AG08396 (cell line): ENCODE measurements around the gene PLXDC1.
"Not testable (repeated sequence)": the region's sequence is repeated elsewhere in the genome, so short reads cannot be mapped to it uniquely, and the experiment has no call there.

Experiments used
- DNase-seq: peaks from one replicate; pipeline ENCODE4 v3.0.0; 2012; ENCODE audit warnings: low spot score, mixed read lengths

Gene PLXDC1

GRCh38 chr17:39125143-39125875, 26.1 kb downstream of the PLXDC1 start:
- DNase-seq = no peak

- DNase-seq = no peak
Observed at GRCh38 chr17:39123627-39124026, 27.8 kb downstream of the PLXDC1 start.

DNA sequence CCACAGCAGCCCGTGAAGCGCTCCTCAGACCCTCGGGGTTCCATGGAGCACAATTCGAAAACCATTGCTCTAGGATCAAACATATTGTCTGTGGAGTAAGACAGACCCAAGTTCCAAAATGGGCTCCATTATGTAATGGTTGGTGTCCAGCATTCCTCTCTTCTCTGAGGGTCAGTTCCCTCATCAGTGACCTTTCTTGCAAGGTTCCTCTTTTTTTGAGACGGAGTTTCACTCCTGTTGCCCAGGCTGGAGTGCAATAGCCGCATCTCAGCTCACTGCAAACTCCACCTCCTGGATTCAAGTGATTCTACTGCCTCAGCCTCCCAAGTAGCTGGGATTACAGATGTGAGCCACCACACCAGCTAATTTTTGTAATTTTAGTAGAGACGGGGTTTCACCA, 28.4 kb downstream of the PLXDC1 start:
- no peak for DNase-seq

DNA sequence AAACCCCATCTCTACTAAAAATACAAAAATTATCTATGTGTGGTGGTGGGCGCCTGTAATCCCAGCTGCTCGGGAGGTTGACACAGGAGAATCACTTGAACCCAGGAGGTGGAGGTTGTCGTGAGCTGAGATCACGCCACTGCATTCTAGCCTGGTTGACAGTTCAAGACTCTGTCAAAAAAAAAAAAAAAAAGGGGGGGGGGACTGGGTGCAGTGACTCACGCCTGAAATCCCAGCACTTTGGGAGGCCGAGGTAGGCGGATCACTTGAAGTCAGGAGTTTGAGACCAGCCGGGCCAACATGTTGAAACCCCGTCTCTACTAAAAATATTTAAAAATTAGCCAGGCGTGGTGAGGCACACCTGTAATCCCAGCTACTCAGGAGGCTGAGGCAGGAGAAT, 29.5 kb downstream of the PLXDC1 start:
- not testable (repeated sequence) for DNase-seq

- DNase-seq = no peak
Observed at GRCh38 chr17:39118674-39119419, 32.6 kb downstream of the PLXDC1 start.

- DNase-seq = no peak
Observed at GRCh38 chr17:39116224-39116623, 35.2 kb downstream of the PLXDC1 start.

DNA sequence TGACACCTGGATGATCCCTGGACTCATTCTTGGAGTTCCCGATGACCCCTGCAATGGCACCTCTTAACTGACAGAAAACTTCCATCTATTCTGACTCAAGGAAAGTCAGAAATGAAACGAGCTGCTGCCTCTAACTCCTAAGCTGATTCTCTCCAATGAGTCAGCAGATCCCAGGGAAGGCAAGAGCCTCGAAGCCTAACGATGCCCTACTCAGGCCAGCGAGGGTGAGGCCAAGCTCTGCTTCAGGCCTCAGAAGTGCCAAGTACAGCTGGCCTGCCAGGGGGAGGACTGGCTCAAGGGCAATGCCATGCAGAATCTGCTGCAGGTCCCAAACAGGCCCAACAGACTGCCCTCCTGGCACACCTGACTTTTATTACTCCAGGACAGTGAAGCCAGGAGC, 36.3 kb downstream of the PLXDC1 start:
- DNase-seq = peak; percentile 60

DNA sequence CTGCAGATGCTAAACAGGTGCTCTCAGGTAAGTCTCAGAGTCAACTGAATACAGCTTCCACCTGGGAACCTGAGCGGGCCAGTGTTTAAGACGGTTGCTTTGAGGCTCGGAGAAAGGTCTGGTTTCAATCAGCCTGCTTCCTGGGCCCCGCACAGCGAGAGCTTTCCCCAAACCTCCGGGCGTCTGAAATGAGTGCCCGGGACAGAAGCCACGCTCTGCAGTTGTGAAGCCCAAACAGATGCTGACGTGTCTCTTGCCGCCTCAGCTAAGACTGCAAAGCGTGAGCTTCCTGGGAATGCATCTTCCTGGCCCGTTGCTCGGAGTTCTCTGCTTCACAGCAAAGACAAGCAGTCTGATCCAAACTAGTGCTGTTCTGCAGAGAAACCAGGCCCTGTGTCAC, 36.7 kb downstream of the PLXDC1 start:
- DNase-seq = peak; percentile 54

- DNase-seq = no peak
Observed at GRCh38 chr17:39113871-39114270, 37.6 kb downstream of the PLXDC1 start.

- no peak for DNase-seq
Observed at GRCh38 chr17:39110435-39111136, 40.9 kb downstream of the PLXDC1 start.

GRCh38 chr17:39108461-39109375, 42.7 kb downstream of the PLXDC1 start:
- no peak for DNase-seq

- no peak for DNase-seq
Observed at GRCh38 chr17:39107973-39108372, 43.5 kb downstream of the PLXDC1 start.

DNA sequence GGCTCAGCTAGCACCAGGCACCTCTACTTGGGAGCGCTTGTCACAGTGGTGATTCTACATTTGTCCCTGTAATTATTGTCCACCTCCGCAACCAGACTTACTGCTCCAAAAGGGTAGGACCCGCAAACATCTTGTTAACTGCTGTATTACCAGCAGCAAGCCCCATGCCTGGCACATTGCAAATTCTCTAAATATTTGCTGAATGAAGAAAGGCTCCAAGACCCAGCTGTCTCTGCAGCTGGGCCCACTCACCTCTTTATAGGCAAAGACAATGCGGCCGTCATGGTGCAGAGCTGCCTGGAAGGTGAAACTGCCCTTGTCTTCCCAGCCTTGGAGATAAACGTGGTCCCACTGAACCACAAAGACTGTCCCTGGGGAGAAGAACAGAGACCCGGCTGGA, 44.3 kb downstream of the PLXDC1 start:
- no peak for DNase-seq

DNA sequence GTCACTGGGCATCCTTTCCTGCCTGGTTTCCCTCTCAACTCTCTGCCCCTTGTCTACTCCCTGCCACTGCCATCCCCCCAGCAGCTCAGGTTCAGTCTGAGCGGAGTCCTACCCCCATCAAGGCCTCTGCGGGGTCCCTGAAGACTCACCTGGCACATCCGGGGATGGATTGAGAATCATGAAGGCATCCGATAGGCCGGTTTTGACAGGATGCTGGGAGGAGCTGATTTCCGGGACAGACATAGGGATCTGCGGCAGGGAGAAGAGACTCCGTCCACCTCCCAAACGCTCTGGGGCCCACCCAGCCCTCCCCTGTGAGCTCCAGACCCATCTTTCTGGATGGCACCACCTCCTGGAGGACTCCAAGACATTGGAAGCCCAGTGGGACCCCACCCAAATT, 45.7 kb downstream of the PLXDC1 start:
- no peak for DNase-seq

GRCh38 chr17:39104657-39105056, 46.8 kb downstream of the PLXDC1 start:
- no peak for DNase-seq

DNA sequence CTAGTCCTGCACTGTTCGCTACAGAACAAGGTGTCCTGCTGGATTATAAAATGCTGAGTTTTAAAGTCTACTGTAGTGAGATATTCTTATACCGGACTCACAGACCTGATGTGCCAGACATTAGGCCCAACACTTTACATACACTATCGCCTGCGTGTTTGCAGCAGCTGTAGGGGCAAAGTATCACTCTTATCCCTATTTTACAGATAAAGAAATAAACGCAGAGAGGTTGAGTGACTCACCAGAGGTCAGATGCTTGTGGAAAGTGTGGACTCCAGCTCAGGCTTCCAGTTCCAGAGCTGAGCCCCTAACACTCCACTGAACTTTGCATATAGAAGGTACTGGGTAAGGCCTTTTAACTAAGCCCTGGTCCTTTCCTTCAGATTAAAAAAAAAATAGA, 47.4 kb downstream of the PLXDC1 start:
- no peak for DNase-seq

DNA sequence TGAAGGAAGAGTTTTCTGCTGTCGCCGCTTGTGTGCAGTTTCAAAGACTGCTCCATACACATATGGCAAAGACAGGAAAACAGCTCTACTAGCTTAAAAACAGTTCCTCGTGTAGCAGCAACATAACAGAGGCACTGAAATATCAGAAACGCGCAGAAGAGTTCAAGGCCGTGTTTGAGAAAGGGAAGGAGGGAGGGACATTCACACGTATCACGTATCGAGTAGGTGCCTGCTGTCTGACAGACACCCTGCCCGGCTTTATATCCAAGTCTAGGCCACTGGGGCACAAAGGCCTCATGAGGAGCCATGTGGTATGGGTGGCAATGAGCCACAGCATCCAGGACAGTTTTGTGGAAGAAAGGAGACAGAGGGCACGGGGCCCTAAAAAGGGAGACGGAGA, 50.3 kb downstream of the PLXDC1 start:
- DNase-seq = no peak

DNA sequence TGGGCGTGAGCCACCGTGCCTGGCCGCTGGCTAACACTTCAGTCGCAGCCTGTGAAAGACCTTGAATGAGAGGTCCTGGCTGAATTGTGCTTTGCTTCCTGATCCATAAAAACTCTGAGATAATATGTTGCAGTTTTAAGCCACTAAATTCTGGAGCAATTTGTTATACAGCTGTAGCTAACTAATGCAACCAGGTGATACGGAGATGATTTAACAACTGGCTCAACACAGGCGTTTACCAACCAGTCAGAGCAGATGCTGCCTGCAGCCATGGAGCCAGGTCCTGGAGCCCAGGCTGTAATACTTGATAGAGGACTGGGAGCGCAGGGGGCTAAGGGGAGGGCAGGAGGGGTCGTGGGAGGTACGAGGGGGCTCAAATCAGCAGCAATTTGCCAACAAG, 50.9 kb downstream of the PLXDC1 start:
- no peak for DNase-seq

GRCh38 chr17:39099663-39100286, 51.7 kb downstream of the PLXDC1 start:
- DNase-seq = no peak

- DNase-seq = no peak
Observed at GRCh38 chr17:39098588-39098987, 52.8 kb downstream of the PLXDC1 start.

- no peak for DNase-seq
Observed at GRCh38 chr17:39097537-39097936, 53.9 kb downstream of the PLXDC1 start.

DNA sequence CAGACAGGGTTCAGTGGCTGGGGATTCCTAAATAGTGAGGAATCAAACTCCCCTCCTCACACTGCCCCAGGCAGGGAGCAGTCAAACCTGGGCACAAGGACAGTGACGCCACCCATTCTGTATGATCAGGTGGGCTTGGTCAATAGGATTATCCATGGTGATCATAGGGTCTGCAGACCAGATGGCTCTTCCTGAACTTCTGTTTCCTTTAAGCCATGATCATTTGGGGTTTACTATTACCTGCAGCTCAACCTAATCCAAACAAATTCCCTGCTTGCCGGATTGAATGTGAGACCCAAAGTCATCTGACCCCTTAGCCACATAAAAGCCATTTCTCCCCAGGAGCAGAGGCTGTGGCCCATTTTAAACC, 54.3 kb downstream of the PLXDC1 start:
- no peak for DNase-seq
